Skeletal muscle cell (primary cell): ENCODE results near the gene LAMB2.

Experiments
- DNase-seq: peaks from one replicate; pipeline ENCODE4 v3.0.0-alpha.2; 2010; ENCODE audit warnings: low read depth
- H3K4me3 ChIP-seq: 2 replicates; pipeline ENCODE4 v1.5.1; 2011; ENCODE audit warnings: low read depth, mild to moderate bottlenecking, control low read depth, low read length, moderate library complexity

LAMB2 gene

GRCh38 chr3:49092938-49093852 is 39.7 kb downstream of the LAMB2 start:
- peak; percentile 50 for DNase-seq
- peak overlapping the region; percentile 79 for H3K4me3 ChIP-seq

GRCh38 chr3:49081429-49081828 is 51.4 kb downstream of the LAMB2 start:
- H3K4me3 ChIP-seq, result no peak overlapping the region
- no peak for DNase-seq

- H3K4me3 ChIP-seq, result no peak overlapping the region
- DNase-seq, result no peak
These were observed 53.6 kb downstream of the LAMB2 start for GRCh38 chr3:49079270-49079669.

- H3K4me3 ChIP-seq, result no peak overlapping the region
- DNase-seq, result no peak
These were observed 56.2 kb downstream of the LAMB2 start for GRCh38 chr3:49076646-49077045.

- no peak for DNase-seq
- H3K4me3 ChIP-seq, result no peak overlapping the region
These were observed 56.7 kb downstream of the LAMB2 start for GRCh38 chr3:49076116-49076515.
